Muscle of leg (tissue), 11 donors: ENCODE measurements around the gene KCTD15. TPM values are rescaled to one million over a fixed set of nuclear protein-coding genes. Genes with fewer than 3 reads are reported as not detected.

Experiments used
- DNase-seq: peaks from one replicate; pipeline ENCODE4 v3.0.0; 2013
- H3K27ac ChIP-seq: one replicate; pipeline ENCODE4 v1.5.1; 2013; ENCODE audit warnings: mild to moderate bottlenecking, low read length, control low read depth
- H3K27me3 ChIP-seq: one replicate; pipeline ENCODE4 v1.6.1; 2013; ENCODE audit warnings: low read length; ENCODE audit not compliant: control insufficient read depth, insufficient read depth
- H3K36me3 ChIP-seq: one replicate; pipeline ENCODE4 v1.6.1; 2013; ENCODE audit warnings: low read length; ENCODE audit not compliant: control insufficient read depth, insufficient read depth
- H3K4me1 ChIP-seq: one replicate; pipeline ENCODE4 v1.6.1; 2013; ENCODE audit warnings: low read length; ENCODE audit not compliant: control insufficient read depth, insufficient read depth
- H3K4me3 ChIP-seq: one replicate; pipeline ENCODE4 v1.5.1; 2013; ENCODE audit warnings: low read length, control low read depth
- H3K9me3 ChIP-seq: replicated peaks from 2 replicates; pipeline ENCODE4 v1.6.1; 2013; ENCODE audit warnings: low read depth, low read length; ENCODE audit not compliant: control insufficient read depth
- WGBS: methylation state at CpG from one replicate; pipeline ENCODE4 v1.1.5; 2013; ENCODE audit warnings: missing lambda C conversion rate; ENCODE audit not compliant: insufficient coverage; 5-methylcytosine and 5-hydroxymethylcytosine counted together
- polyA plus RNA-seq, 8 donors: library from polyadenylated mRNA; unstranded; fragments of 120-200 nt; gene quantifications; one replicate each; pipeline versions ENCODE4 v1.2.1 to v1.2.3, GENCODE V29; 2013; ENCODE audit warnings: inconsistent platforms in 1 of 8, low replicate concordance in 1 of 8; ENCODE audit not compliant: insufficient read length in 8 of 8, insufficient read depth in 1 of 8
- total RNA-seq: library from RNA; stranded (reverse); fragments of 120-200 nt; gene quantifications from one replicate; pipeline ENCODE4 v1.2.4, GENCODE V29; 2013

KCTD15 gene
- total and polyA plus RNA-seq, 9 donors = 23.8 to 45.8 (median 34.5) TPM

GRCh38 chr19:33778089-33778791 lies 18.4 kb upstream of the KCTD15 start:
- Histone ChIP-seq H3K4me3 (no peak overlapping the region), H3K9me3 (no peaks in the 10 kb centered on the region), H3K36me3 (no peaks in the 10 kb centered on the region), H3K4me1 (peaks cover 4% of the 10 kb centered on the region), H3K27ac (no peak overlapping the region), H3K27me3 (peaks cover 17% of the 10 kb centered on the region)
- 12% methylated on average over 49 of the region's 49 CpGs for WGBS
- DNase-seq = peak; percentile 81

GRCh38 chr19:33779849-33780248 lies 16.8 kb upstream of the KCTD15 start:
- peaks cover 15% of the 10 kb centered on the region for H3K27me3 ChIP-seq
- H3K4me1 ChIP-seq = peaks cover 4% of the 10 kb centered on the region
- 82% methylated on average over 5 of the region's 7 CpGs for WGBS
- H3K27ac ChIP-seq = no peak overlapping the region
- no peak for DNase-seq
- no peaks in the 10 kb centered on the region for H3K9me3 ChIP-seq
- no peaks in the 10 kb centered on the region for H3K36me3 ChIP-seq
- H3K4me3 ChIP-seq = no peak overlapping the region

- no peak overlapping the region for H3K4me3 ChIP-seq
- DNase-seq = no peak
- peaks cover 15% of the 10 kb centered on the region for H3K27me3 ChIP-seq
- H3K36me3 ChIP-seq = no peaks in the 10 kb centered on the region
- 77% methylated on average over 4 of the region's 6 CpGs for WGBS
- H3K4me1 ChIP-seq = peaks cover 4% of the 10 kb centered on the region
- no peaks in the 10 kb centered on the region for H3K9me3 ChIP-seq
- no peak overlapping the region for H3K27ac ChIP-seq
Observed at GRCh38 chr19:33780251-33780650, 16.4 kb upstream of the KCTD15 start.

- Histone ChIP-seq H3K27me3 (peaks cover 15% of the 10 kb centered on the region), H3K36me3 (no peaks in the 10 kb centered on the region), H3K4me1 (peaks cover 4% of the 10 kb centered on the region), H3K4me3 (no peak overlapping the region), H3K9me3 (no peaks in the 10 kb centered on the region), H3K27ac (no peak overlapping the region)
- 37% methylated on average over 10 of the region's 12 CpGs for WGBS
- DNase-seq = no peak
Observed at GRCh38 chr19:33780746-33781145, 15.9 kb upstream of the KCTD15 start.

GRCh38 chr19:33781415-33781935 lies 15.2 kb upstream of the KCTD15 start:
- Histone ChIP-seq H3K4me3 (no peak overlapping the region), H3K36me3 (no peaks in the 10 kb centered on the region), H3K27me3 (peaks cover 15% of the 10 kb centered on the region), H3K4me1 (peaks cover 4% of the 10 kb centered on the region), H3K9me3 (no peaks in the 10 kb centered on the region), H3K27ac (no peak overlapping the region)
- DNase-seq = no peak
- WGBS = 81% methylated on average over 14 of the region's 15 CpGs

GRCh38 chr19:33781996-33782395 lies 14.7 kb upstream of the KCTD15 start:
- Histone ChIP-seq H3K27ac (no peak overlapping the region), H3K4me1 (peaks cover 4% of the 10 kb centered on the region), H3K36me3 (no peaks in the 10 kb centered on the region), H3K27me3 (peaks cover 15% of the 10 kb centered on the region), H3K4me3 (no peak overlapping the region), H3K9me3 (no peaks in the 10 kb centered on the region)
- no peak for DNase-seq
- WGBS = 67% methylated on average over 3 of the region's 5 CpGs

GRCh38 chr19:33784432-33784831 lies 12.2 kb upstream of the KCTD15 start:
- peaks cover 5% of the 10 kb centered on the region for H3K27me3 ChIP-seq
- H3K4me1 ChIP-seq = peaks cover 4% of the 10 kb centered on the region
- no peak overlapping the region for H3K4me3 ChIP-seq
- no peak for DNase-seq
- no peaks in the 10 kb centered on the region for H3K9me3 ChIP-seq
- H3K27ac ChIP-seq = no peak overlapping the region
- no peaks in the 10 kb centered on the region for H3K36me3 ChIP-seq
- WGBS = 89% methylated on average over 5 of the region's 5 CpGs

GRCh38 chr19:33785795-33786194 lies 10.9 kb upstream of the KCTD15 start:
- H3K36me3 ChIP-seq = no peaks in the 10 kb centered on the region
- H3K27ac ChIP-seq = no peak overlapping the region
- peaks cover 1% of the 10 kb centered on the region for H3K4me1 ChIP-seq
- H3K27me3 ChIP-seq = peaks cover 2% of the 10 kb centered on the region
- WGBS = 76% methylated on average over 2 of the region's 6 CpGs
- no peaks in the 10 kb centered on the region for H3K9me3 ChIP-seq
- H3K4me3 ChIP-seq = no peak overlapping the region
- DNase-seq = no peak

- Histone ChIP-seq H3K4me1 (peaks cover 6% of the 10 kb centered on the region), H3K27ac (no peak overlapping the region), H3K9me3 (no peaks in the 10 kb centered on the region), H3K36me3 (no peaks in the 10 kb centered on the region), H3K27me3 (peaks cover 2% of the 10 kb centered on the region), H3K4me3 (no peak overlapping the region)
- WGBS = 13% methylated on average over 2 of the region's 4 CpGs
- DNase-seq = no peak
Observed at GRCh38 chr19:33788676-33789075, 8.0 kb upstream of the KCTD15 start.

GRCh38 chr19:33789344-33789743 lies 7.3 kb upstream of the KCTD15 start:
- peaks cover 7% of the 10 kb centered on the region for H3K4me1 ChIP-seq
- H3K4me3 ChIP-seq = no peak overlapping the region
- no peaks in the 10 kb centered on the region for H3K36me3 ChIP-seq
- DNase-seq = no peak
- 87% methylated on average over 4 of the region's 5 CpGs for WGBS
- H3K27me3 ChIP-seq = peaks cover 2% of the 10 kb centered on the region
- no peaks in the 10 kb centered on the region for H3K9me3 ChIP-seq
- H3K27ac ChIP-seq = no peak overlapping the region
